Measurements from ENCODE around the gene PYROXD2.

PYROXD2 gene

GRCh38 chr10:98424295-98425254 lies 9.6 kb upstream of the PYROXD2 start:
- no peak overlapping the region for H3K27ac ChIP-seq (ENCODE audit: low read length)
- TF ChIP-seq EZH2 (IDR thresholded peaks at IDR 0.05; ENCODE audit: borderline replicate concordance, low read depth, low read length, severe bottlenecking): no peak
- TF ChIP-seq CTCF (IDR thresholded peaks at IDR 0.05; ENCODE audit: borderline replicate concordance, extremely low read depth, low read length, poor library complexity, severe bottlenecking): no peak
- H3K9me3 ChIP-seq (ENCODE audit: insufficient read depth, low read length, severe bottlenecking): no peaks in the 10 kb centered on the region
- no peak overlapping the region for H3K4me3 ChIP-seq (ENCODE audit: low read depth in 1 of 2, low read length in 2 of 2)
- ATAC-seq (ENCODE audit: insufficient read depth, low read depth): no peak
- H4K20me1 ChIP-seq (ENCODE audit: insufficient read depth, low read length): no peaks in the 10 kb centered on the region
- no peak overlapping the region for H2AFZ ChIP-seq (ENCODE audit: low read depth, low read length)
- H3K36me3 ChIP-seq (ENCODE audit: insufficient read depth, low read length): peaks cover 43% of the 10 kb centered on the region
- H3K79me2 ChIP-seq (ENCODE audit: insufficient read depth, low read length): no peaks in the 10 kb centered on the region
- no peaks in the 10 kb centered on the region for H3K4me1 ChIP-seq (ENCODE audit: insufficient read depth, low read length)
- DNase-seq: no peak
- no peak overlapping the region for H3K9ac ChIP-seq (ENCODE audit: low read depth, low read length)
- no peaks in the 10 kb centered on the region for H3K27me3 ChIP-seq (ENCODE audit: insufficient read depth, low read length, poor library complexity)
- no peak overlapping the region for H3K4me2 ChIP-seq (ENCODE audit: insufficient read depth, low read length)

- Histone ChIP-seq H3K27me3 (ENCODE audit: insufficient read depth, low read length, poor library complexity) (no peaks in the 10 kb centered on the region), H3K79me2 (ENCODE audit: insufficient read depth, low read length) (no peaks in the 10 kb centered on the region), H4K20me1 (ENCODE audit: insufficient read depth, low read length) (no peaks in the 10 kb centered on the region), H3K36me3 (ENCODE audit: insufficient read depth, low read length) (peaks cover 45% of the 10 kb centered on the region), H3K4me1 (ENCODE audit: insufficient read depth, low read length) (no peaks in the 10 kb centered on the region), H3K4me2 (ENCODE audit: insufficient read depth, low read length) (no peak overlapping the region), H3K4me3 (ENCODE audit: low read depth in 1 of 2, low read length in 2 of 2) (no peak overlapping the region), H3K9ac (ENCODE audit: low read depth, low read length) (no peak overlapping the region), H2AFZ (ENCODE audit: low read depth, low read length) (no peak overlapping the region), H3K27ac (ENCODE audit: low read length) (no peak overlapping the region), H3K9me3 (ENCODE audit: insufficient read depth, low read length, severe bottlenecking) (no peaks in the 10 kb centered on the region)
- TF ChIP-seq CTCF (IDR thresholded peaks at IDR 0.05; ENCODE audit: borderline replicate concordance, extremely low read depth, low read length, poor library complexity, severe bottlenecking) (no peak), EZH2 (IDR thresholded peaks at IDR 0.05; ENCODE audit: borderline replicate concordance, low read depth, low read length, severe bottlenecking) (no peak)
- ATAC-seq (ENCODE audit: insufficient read depth, low read depth) (no peak), DNase-seq (no peak)
Measured at GRCh38 chr10:98423691-98424120, 8.7 kb upstream of the PYROXD2 start.

- H3K79me2 ChIP-seq (ENCODE audit: insufficient read depth, low read length): no peaks in the 10 kb centered on the region
- no peaks in the 10 kb centered on the region for H3K9me3 ChIP-seq (ENCODE audit: insufficient read depth, low read length, severe bottlenecking)
- no peak overlapping the region for H3K9ac ChIP-seq (ENCODE audit: low read depth, low read length)
- H3K27me3 ChIP-seq (ENCODE audit: insufficient read depth, low read length, poor library complexity): no peaks in the 10 kb centered on the region
- H3K4me1 ChIP-seq (ENCODE audit: insufficient read depth, low read length): no peaks in the 10 kb centered on the region
- H3K4me2 ChIP-seq (ENCODE audit: insufficient read depth, low read length): no peak overlapping the region
- H4K20me1 ChIP-seq (ENCODE audit: insufficient read depth, low read length): no peaks in the 10 kb centered on the region
- H3K36me3 ChIP-seq (ENCODE audit: insufficient read depth, low read length): peaks cover 49% of the 10 kb centered on the region
- no peak overlapping the region for H3K27ac ChIP-seq (ENCODE audit: low read length)
- no peak for ATAC-seq (ENCODE audit: insufficient read depth, low read depth)
- H2AFZ ChIP-seq (ENCODE audit: low read depth, low read length): no peak overlapping the region
- DNase-seq: no peak
- TF ChIP-seq CTCF (IDR thresholded peaks at IDR 0.05; ENCODE audit: borderline replicate concordance, extremely low read depth, low read length, poor library complexity, severe bottlenecking): no peak
- TF ChIP-seq EZH2 (IDR thresholded peaks at IDR 0.05; ENCODE audit: borderline replicate concordance, low read depth, low read length, severe bottlenecking): no peak
- H3K4me3 ChIP-seq (ENCODE audit: low read depth in 1 of 2, low read length in 2 of 2): no peak overlapping the region
Measured at GRCh38 chr10:98422182-98422581, 7.2 kb upstream of the PYROXD2 start.
